ENCODE results near the gene DYNC1I1. TPM values are rescaled to one million over a fixed set of nuclear protein-coding genes. Genes with fewer than 3 reads are reported as not detected.

DYNC1I1 gene
- total RNA-seq, 1 experiment from 2014 or later: 8.3 TPM

DNA sequence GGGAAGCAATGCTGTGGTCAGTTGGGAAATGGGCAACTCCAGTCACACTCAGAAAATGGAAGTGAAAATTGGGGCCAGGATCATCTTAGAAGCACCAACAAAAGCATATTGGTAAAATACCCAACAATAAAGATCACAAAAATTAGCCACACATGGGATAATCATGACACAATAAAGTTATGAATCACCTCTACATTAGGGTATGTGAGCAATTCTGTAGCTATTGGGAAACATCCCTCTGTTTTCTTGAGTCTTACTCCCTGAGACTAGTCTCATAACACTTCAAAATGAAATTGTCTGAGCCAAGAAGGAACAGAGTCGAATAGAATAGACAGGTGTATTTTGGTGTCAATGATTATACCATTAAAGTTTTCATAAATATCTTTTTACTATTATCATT, 178.3 kb downstream of the DYNC1I1 start:
- H3K4me1 Mint-ChIP-seq (ENCODE audit: low read depth, unreplicated experiment): no peaks in the 10 kb centered on the region
- peaks cover 6% of the 10 kb centered on the region; the same call in 1 of the 2 replicates for H3K4me1 ChIP-seq
- DNase-seq: no peak
- H3K4me3 ChIP-seq (ENCODE audit: low read depth, low read length): no peak overlapping the region
- no peaks in the 10 kb centered on the region for H3K9me3 ChIP-seq
- ChIA-PET POLR2A (no interaction called here), CTCF (no interaction called here)
- no peaks in the 10 kb centered on the region for H3K27me3 ChIP-seq (replicated peaks; ENCODE audit: control insufficient read depth, insufficient read depth, low read length)
- H3K36me3 ChIP-seq (ENCODE audit: control insufficient read depth, insufficient read depth, low read length): no peaks in the 10 kb centered on the region
- TF ChIP-seq, protein P1, sequence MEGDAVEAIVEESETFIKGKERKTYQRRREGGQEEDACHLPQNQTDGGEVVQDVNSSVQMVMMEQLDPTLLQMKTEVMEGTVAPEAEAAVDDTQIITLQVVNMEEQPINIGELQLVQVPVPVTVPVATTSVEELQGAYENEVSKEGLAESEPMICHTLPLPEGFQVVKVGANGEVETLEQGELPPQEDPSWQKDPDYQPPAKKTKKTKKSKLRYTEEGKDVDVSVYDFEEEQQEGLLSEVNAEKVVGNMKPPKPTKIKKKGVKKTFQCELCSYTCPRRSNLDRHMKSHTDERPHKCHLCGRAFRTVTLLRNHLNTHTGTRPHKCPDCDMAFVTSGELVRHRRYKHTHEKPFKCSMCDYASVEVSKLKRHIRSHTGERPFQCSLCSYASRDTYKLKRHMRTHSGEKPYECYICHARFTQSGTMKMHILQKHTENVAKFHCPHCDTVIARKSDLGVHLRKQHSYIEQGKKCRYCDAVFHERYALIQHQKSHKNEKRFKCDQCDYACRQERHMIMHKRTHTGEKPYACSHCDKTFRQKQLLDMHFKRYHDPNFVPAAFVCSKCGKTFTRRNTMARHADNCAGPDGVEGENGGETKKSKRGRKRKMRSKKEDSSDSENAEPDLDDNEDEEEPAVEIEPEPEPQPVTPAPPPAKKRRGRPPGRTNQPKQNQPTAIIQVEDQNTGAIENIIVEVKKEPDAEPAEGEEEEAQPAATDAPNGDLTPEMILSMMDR (IDR thresholded peaks at IDR 0.05; ENCODE audit: insufficient read depth in 1 of 2, low read depth in 1 of 2, low read length in 1 of 2, severe bottlenecking in 1 of 2, unreplicated experiment in 1 of 2): no peak
- no TSS peak for BruUV-seq (replicated peaks)
- H3K36me3 Mint-ChIP-seq (ENCODE audit: insufficient read depth, unreplicated experiment): no peaks in the 10 kb centered on the region
- H3K27ac Mint-ChIP-seq (ENCODE audit: unreplicated experiment): no peak overlapping the region
- H3K4me3 Mint-ChIP-seq (ENCODE audit: unreplicated experiment): no peak overlapping the region
- intact Hi-C loops (cut with micrococcal nuclease; ENCODE audit: unreplicated experiment): no loop called here
- no peaks in the 10 kb centered on the region for H3K9me3 Mint-ChIP-seq (ENCODE audit: unreplicated experiment)
- H3K27me3 Mint-ChIP-seq (ENCODE audit: insufficient read depth, unreplicated experiment): peaks cover 5% of the 10 kb centered on the region

DNA sequence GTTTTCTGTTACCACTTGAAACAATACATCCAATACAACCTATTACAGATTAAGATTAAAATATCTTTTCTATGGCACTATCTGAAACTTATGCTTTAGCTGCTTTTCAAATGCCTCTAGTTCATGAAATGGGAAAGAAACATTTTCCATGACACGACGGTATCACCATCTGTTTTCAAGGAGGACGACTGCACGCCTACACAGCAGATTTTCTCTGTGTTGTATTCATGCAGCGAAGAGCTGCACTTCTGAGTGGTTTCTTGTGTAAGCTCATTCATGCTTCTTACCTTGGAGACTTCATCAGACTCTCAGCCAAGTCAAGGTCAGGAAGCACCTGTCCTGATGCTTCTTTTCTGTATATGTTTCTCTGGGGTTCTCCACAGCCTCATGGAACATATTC, 179.2 kb downstream of the DYNC1I1 start:
- H3K4me1 Mint-ChIP-seq (ENCODE audit: low read depth, unreplicated experiment): no peaks in the 10 kb centered on the region
- Histone ChIP-seq H3K36me3 (ENCODE audit: control insufficient read depth, insufficient read depth, low read length) (no peaks in the 10 kb centered on the region), H3K4me3 (ENCODE audit: low read depth, low read length) (no peak overlapping the region), H3K4me1 (peaks cover 6% of the 10 kb centered on the region; the same call in 1 of the 2 replicates), H3K27me3 (replicated peaks; ENCODE audit: control insufficient read depth, insufficient read depth, low read length) (no peaks in the 10 kb centered on the region), H3K9me3 (no peaks in the 10 kb centered on the region)
- H3K27ac Mint-ChIP-seq (ENCODE audit: unreplicated experiment): no peak overlapping the region
- no peaks in the 10 kb centered on the region for H3K9me3 Mint-ChIP-seq (ENCODE audit: unreplicated experiment)
- TF ChIP-seq, protein P1 (IDR thresholded peaks at IDR 0.05; ENCODE audit: insufficient read depth in 1 of 2, low read depth in 1 of 2, low read length in 1 of 2, severe bottlenecking in 1 of 2, unreplicated experiment in 1 of 2): no peak
- no peak for DNase-seq
- BruUV-seq (replicated peaks): no TSS peak
- no peaks in the 10 kb centered on the region for H3K36me3 Mint-ChIP-seq (ENCODE audit: insufficient read depth, unreplicated experiment)
- ChIA-PET POLR2A (no interaction called here), CTCF (no interaction called here)
- H3K4me3 Mint-ChIP-seq (ENCODE audit: unreplicated experiment): no peak overlapping the region
- peaks cover 4% of the 10 kb centered on the region for H3K27me3 Mint-ChIP-seq (ENCODE audit: insufficient read depth, unreplicated experiment)
- intact Hi-C loops (cut with micrococcal nuclease; ENCODE audit: unreplicated experiment): no loop called here

DNA sequence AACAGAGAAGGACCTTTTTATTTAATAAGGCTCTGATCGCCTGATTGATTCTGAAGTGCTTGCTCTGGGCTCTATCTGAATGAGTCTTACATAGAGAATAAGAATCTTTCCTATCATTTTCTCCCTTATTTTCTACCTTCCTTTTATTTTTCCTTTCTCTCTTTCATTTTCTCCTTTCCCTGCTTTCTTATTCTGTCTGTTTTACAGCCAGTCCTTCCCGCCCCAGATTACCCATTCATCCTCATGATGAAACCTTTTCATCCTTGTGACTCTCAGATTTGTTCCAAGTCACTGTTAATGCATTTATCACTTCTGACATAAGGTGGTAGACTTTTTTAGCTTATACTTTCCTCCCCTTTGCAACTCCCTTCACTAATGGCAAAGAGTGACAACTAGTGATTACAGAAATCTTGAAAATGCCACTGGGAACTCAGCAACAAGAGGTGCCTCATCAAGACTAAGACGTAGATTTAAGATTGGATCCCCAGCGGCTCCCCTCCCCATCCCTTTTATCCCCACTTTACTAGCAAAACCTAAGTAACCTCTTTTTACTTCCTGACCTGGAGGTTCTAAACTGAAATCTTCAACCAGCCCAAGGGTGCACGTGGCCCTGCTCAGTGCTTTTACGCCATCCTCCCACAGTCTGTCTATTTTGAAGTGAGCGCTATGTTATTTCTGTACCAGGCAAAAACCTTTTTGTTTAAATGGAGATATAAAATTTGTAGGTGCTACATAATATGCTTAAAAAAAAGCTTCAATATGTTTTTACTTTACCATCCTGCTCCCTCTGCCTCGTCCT, 179.8 kb downstream of the DYNC1I1 start:
- Mint-ChIP-seq H3K4me1 (ENCODE audit: low read depth, unreplicated experiment) (no peaks in the 10 kb centered on the region), H3K4me3 (ENCODE audit: unreplicated experiment) (no peak overlapping the region), H3K9me3 (ENCODE audit: unreplicated experiment) (no peaks in the 10 kb centered on the region), H3K36me3 (ENCODE audit: insufficient read depth, unreplicated experiment) (no peaks in the 10 kb centered on the region), H3K27me3 (ENCODE audit: insufficient read depth, unreplicated experiment) (peaks cover 2% of the 10 kb centered on the region), H3K27ac (ENCODE audit: unreplicated experiment) (no peak overlapping the region)
- no peaks in the 10 kb centered on the region for H3K36me3 ChIP-seq (ENCODE audit: control insufficient read depth, insufficient read depth, low read length)
- TF ChIP-seq, protein P1 (IDR thresholded peaks at IDR 0.05; ENCODE audit: insufficient read depth in 1 of 2, low read depth in 1 of 2, low read length in 1 of 2, severe bottlenecking in 1 of 2, unreplicated experiment in 1 of 2): no peak
- no peaks in the 10 kb centered on the region for H3K27me3 ChIP-seq (replicated peaks; ENCODE audit: control insufficient read depth, insufficient read depth, low read length)
- H3K4me1 ChIP-seq: peaks cover 6% of the 10 kb centered on the region; the same call in 1 of the 2 replicates
- CTCF ChIA-PET: interaction anchor here (0.6 kb wide), 1 partner anchor 326 kb away, joined by 5 read pairs; no protein-coding TSS in a partner anchor
- H3K9me3 ChIP-seq: no peaks in the 10 kb centered on the region
- no peak overlapping the region for H3K4me3 ChIP-seq (ENCODE audit: low read depth, low read length)
- BruUV-seq (replicated peaks): no TSS peak
- DNase-seq: no peak
- POLR2A ChIA-PET: no interaction called here
- intact Hi-C loops (cut with micrococcal nuclease; ENCODE audit: unreplicated experiment): no loop called here

Measured in Caco-2 (cell line).